ENCODE results near the gene DKK1.

- no peak for TF ChIP-seq CTCF (IDR thresholded peaks at IDR 0.05)
- no peak for TF ChIP-seq POLR2A (IDR thresholded peaks at IDR 0.05)
Observed at GRCh38 chr10:52322936-52323335, 8.9 kb downstream of the DKK1 start.
